ENCODE results near the gene OSBPL10.

- TF ChIP-seq, protein P1, sequence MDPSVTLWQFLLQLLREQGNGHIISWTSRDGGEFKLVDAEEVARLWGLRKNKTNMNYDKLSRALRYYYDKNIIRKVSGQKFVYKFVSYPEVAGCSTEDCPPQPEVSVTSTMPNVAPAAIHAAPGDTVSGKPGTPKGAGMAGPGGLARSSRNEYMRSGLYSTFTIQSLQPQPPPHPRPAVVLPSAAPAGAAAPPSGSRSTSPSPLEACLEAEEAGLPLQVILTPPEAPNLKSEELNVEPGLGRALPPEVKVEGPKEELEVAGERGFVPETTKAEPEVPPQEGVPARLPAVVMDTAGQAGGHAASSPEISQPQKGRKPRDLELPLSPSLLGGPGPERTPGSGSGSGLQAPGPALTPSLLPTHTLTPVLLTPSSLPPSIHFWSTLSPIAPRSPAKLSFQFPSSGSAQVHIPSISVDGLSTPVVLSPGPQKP (IDR thresholded peaks at IDR 0.05; ENCODE audit: low read depth, low read length): no peak
- TF ChIP-seq, protein P2, sequence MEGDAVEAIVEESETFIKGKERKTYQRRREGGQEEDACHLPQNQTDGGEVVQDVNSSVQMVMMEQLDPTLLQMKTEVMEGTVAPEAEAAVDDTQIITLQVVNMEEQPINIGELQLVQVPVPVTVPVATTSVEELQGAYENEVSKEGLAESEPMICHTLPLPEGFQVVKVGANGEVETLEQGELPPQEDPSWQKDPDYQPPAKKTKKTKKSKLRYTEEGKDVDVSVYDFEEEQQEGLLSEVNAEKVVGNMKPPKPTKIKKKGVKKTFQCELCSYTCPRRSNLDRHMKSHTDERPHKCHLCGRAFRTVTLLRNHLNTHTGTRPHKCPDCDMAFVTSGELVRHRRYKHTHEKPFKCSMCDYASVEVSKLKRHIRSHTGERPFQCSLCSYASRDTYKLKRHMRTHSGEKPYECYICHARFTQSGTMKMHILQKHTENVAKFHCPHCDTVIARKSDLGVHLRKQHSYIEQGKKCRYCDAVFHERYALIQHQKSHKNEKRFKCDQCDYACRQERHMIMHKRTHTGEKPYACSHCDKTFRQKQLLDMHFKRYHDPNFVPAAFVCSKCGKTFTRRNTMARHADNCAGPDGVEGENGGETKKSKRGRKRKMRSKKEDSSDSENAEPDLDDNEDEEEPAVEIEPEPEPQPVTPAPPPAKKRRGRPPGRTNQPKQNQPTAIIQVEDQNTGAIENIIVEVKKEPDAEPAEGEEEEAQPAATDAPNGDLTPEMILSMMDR (IDR thresholded peaks at IDR 0.05): no peak
- no peak for TF ChIP-seq EP300 (IDR thresholded peaks at IDR 0.05)
- TF ChIP-seq, protein P3, sequence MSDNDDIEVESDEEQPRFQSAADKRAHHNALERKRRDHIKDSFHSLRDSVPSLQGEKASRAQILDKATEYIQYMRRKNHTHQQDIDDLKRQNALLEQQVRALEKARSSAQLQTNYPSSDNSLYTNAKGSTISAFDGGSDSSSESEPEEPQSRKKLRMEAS (IDR thresholded peaks at IDR 0.05): no peak
These were observed 270.8 kb downstream of the OSBPL10 start for GRCh38 chr3:31710123-31710803.

Data from A549 (cell line).